Ectodermal cell (in vitro differentiated cells): Measurements from ENCODE around the gene NUBP2.

Experiments
- H3K27ac ChIP-seq: 2 replicates; pipeline ENCODE4 v1.7.0; 2013; ENCODE audit warnings: mild to moderate bottlenecking, low read depth, low read length; ENCODE audit not compliant: insufficient read depth, poor library complexity, severe bottlenecking
- H3K27me3 ChIP-seq: 2 replicates; pipeline ENCODE4 v1.7.0; 2013; ENCODE audit warnings: mild to moderate bottlenecking, low read length; ENCODE audit not compliant: insufficient read depth, control insufficient read depth, poor library complexity, severe bottlenecking
- H3K36me3 ChIP-seq: one replicate; pipeline ENCODE4 v1.7.0; 2013; ENCODE audit warnings: low read length; ENCODE audit not compliant: control insufficient read depth, insufficient read depth
- H3K4me1 ChIP-seq: one replicate; pipeline ENCODE4 v1.7.0; 2013; ENCODE audit warnings: low read length; ENCODE audit not compliant: control insufficient read depth, insufficient read depth
- H3K4me3 ChIP-seq: 2 replicates; pipeline ENCODE4 v1.7.0; 2013; ENCODE audit warnings: low read depth, low read length, control low read depth; ENCODE audit not compliant: insufficient read depth
- H3K9me3 ChIP-seq: 2 replicates; pipeline ENCODE4 v1.7.0; 2013; ENCODE audit warnings: mild to moderate bottlenecking, low read length, moderate library complexity; ENCODE audit not compliant: control insufficient read depth
- WGBS, 2 experiments: methylation state at CpG; one replicate each; pipeline ENCODE4 v1.1.7; 2013; ENCODE audit warnings: missing lambda C conversion rate in 2 of 2; 5-methylcytosine and 5-hydroxymethylcytosine counted together

The NUBP2 gene

GRCh38 chr16:1809281-1809801, 26.6 kb downstream of the NUBP2 start:
- H3K9me3 ChIP-seq, result no peaks in the 10 kb centered on the region
- no peaks in the 10 kb centered on the region for H3K27me3 ChIP-seq
- 64 to 69% methylated on average over 28 of the region's 28 CpGs for WGBS, 2 experiments
- H3K36me3 ChIP-seq, result no peaks in the 10 kb centered on the region
- H3K4me3 ChIP-seq, result no peak overlapping the region
- peaks cover 5% of the 10 kb centered on the region for H3K4me1 ChIP-seq
- H3K27ac ChIP-seq, result no peak overlapping the region

- Histone ChIP-seq H3K27ac (no peak overlapping the region), H3K27me3 (no peaks in the 10 kb centered on the region)
- WGBS, 2 experiments, result 95 to 97% methylated on average over 16 of the region's 16 CpGs
These were observed 27.3 kb downstream of the NUBP2 start for GRCh38 chr16:1810106-1810505.

GRCh38 chr16:1810536-1810935, 27.8 kb downstream of the NUBP2 start:
- WGBS, 2 experiments, result 93% methylated on average over 16 of the region's 16 CpGs
- H3K36me3 ChIP-seq, result no peaks in the 10 kb centered on the region

More at GRCh38 chr16:1810106-1810505, 27.3 kb downstream of the NUBP2 start:
- no peaks in the 10 kb centered on the region for H3K9me3 ChIP-seq
- H3K4me3 ChIP-seq, result no peak overlapping the region
- H3K36me3 ChIP-seq, result no peaks in the 10 kb centered on the region
- peaks cover 5% of the 10 kb centered on the region for H3K4me1 ChIP-seq

GRCh38 chr16:1812732-1813163, 30.0 kb downstream of the NUBP2 start:
- Histone ChIP-seq H3K36me3 (no peaks in the 10 kb centered on the region), H3K27me3 (no peaks in the 10 kb centered on the region), H3K4me1 (peaks cover 5% of the 10 kb centered on the region), H3K9me3 (no peaks in the 10 kb centered on the region), H3K27ac (no peak overlapping the region), H3K4me3 (no peak overlapping the region)
- 45 to 47% methylated on average over 17 of the region's 17 CpGs for WGBS, 2 experiments

More at GRCh38 chr16:1810536-1810935, 27.8 kb downstream of the NUBP2 start:
- no peak overlapping the region for H3K4me3 ChIP-seq
- no peaks in the 10 kb centered on the region for H3K9me3 ChIP-seq
- no peak overlapping the region for H3K27ac ChIP-seq
- H3K27me3 ChIP-seq, result no peaks in the 10 kb centered on the region
- H3K4me1 ChIP-seq, result peaks cover 5% of the 10 kb centered on the region

GRCh38 chr16:1815461-1815860, 32.7 kb downstream of the NUBP2 start:
- H3K27me3 ChIP-seq, result no peaks in the 10 kb centered on the region
- 93 to 95% methylated on average over 11 of the region's 11 CpGs for WGBS, 2 experiments
- no peaks in the 10 kb centered on the region for H3K9me3 ChIP-seq
- no peak overlapping the region for H3K4me3 ChIP-seq
- H3K27ac ChIP-seq, result no peak overlapping the region
- H3K4me1 ChIP-seq, result peaks cover 5% of the 10 kb centered on the region
- H3K36me3 ChIP-seq, result no peaks in the 10 kb centered on the region

GRCh38 chr16:1816396-1817275, 33.9 kb downstream of the NUBP2 start:
- WGBS, 2 experiments, result 96% methylated on average over 40 of the region's 40 CpGs
- Histone ChIP-seq H3K27me3 (no peaks in the 10 kb centered on the region), H3K4me1 (peaks cover 5% of the 10 kb centered on the region), H3K4me3 (no peak overlapping the region), H3K36me3 (no peaks in the 10 kb centered on the region), H3K27ac (no peak overlapping the region), H3K9me3 (no peaks in the 10 kb centered on the region)

- Histone ChIP-seq H3K4me3 (no peak overlapping the region), H3K27me3 (no peaks in the 10 kb centered on the region), H3K36me3 (no peaks in the 10 kb centered on the region), H3K27ac (no peak overlapping the region), H3K9me3 (no peaks in the 10 kb centered on the region), H3K4me1 (peaks cover 5% of the 10 kb centered on the region)
- WGBS, 2 experiments, result 95% methylated on average over 9 of the region's 9 CpGs
These were observed 34.5 kb downstream of the NUBP2 start for GRCh38 chr16:1817276-1817589.

- no peaks in the 10 kb centered on the region for H3K9me3 ChIP-seq
- H3K36me3 ChIP-seq, result no peaks in the 10 kb centered on the region
- WGBS, 2 experiments, result 95 to 96% methylated on average over 17 of the region's 17 CpGs
- no peak overlapping the region for H3K4me3 ChIP-seq
- no peak overlapping the region for H3K27ac ChIP-seq
- H3K27me3 ChIP-seq, result no peaks in the 10 kb centered on the region
- peaks cover 2% of the 10 kb centered on the region for H3K4me1 ChIP-seq
These were observed 35.0 kb downstream of the NUBP2 start for GRCh38 chr16:1817716-1818115.

- Histone ChIP-seq H3K9me3 (no peaks in the 10 kb centered on the region), H3K27ac (no peak overlapping the region), H3K4me3 (no peak overlapping the region), H3K27me3 (no peaks in the 10 kb centered on the region), H3K36me3 (no peaks in the 10 kb centered on the region), H3K4me1 (no peaks in the 10 kb centered on the region)
- WGBS, 2 experiments, result 95% methylated on average over 27 of the region's 27 CpGs
These were observed 35.6 kb downstream of the NUBP2 start for GRCh38 chr16:1818204-1818872.

- WGBS, 2 experiments, result 95% methylated on average over 35 of the region's 35 CpGs
- Histone ChIP-seq H3K27ac (no peak overlapping the region), H3K4me3 (no peak overlapping the region), H3K9me3 (no peaks in the 10 kb centered on the region), H3K4me1 (no peaks in the 10 kb centered on the region), H3K36me3 (no peaks in the 10 kb centered on the region), H3K27me3 (no peaks in the 10 kb centered on the region)
These were observed 36.2 kb downstream of the NUBP2 start for GRCh38 chr16:1818873-1819525.
